Astrocyte (in vitro differentiated cells and primary cell): Measurements from ENCODE around the gene SEMA3A.

Experiments used
- CTCF ChIP-seq: IDR thresholded peaks from 2 replicates; pipeline ENCODE4 v1.5.1; 2011; ENCODE audit warnings: low read depth, mild to moderate bottlenecking, inconsistent platforms, low read length, moderate library complexity; ENCODE audit not compliant: insufficient read depth
- EZH2 ChIP-seq: IDR thresholded peaks from 2 replicates; pipeline ENCODE4 v1.6.1; 2012; ENCODE audit warnings: mild to moderate bottlenecking, low read length, inconsistent platforms; ENCODE audit not compliant: insufficient read depth

GRCh38 chr7:84209006-84209405 is 14.4 kb upstream of the SEMA3A start:
- no peak for TF ChIP-seq CTCF
- no peak for TF ChIP-seq EZH2
